Tibial nerve (tissue), 3 donors: Measurements from ENCODE around the gene MUSK.

Source experiments
- CTCF ChIP-seq, 5 experiments: fragments of 200-600 bp in 3 of 5; fragments of 450-650 bp in 2 of 5; sonication (generic) in 3 of 5; IDR thresholded peaks; one replicate each; pipeline ENCODE4 v1.5.1; 2016 to 2019; ENCODE audit warnings: antibody characterized with exemption in 5 of 5, mild to moderate bottlenecking in 3 of 5, moderate library complexity in 2 of 5
- POLR2A ChIP-seq, 2 donors: fragments of 450-650 bp; IDR thresholded peaks; one replicate each; pipeline ENCODE4 v1.6.1; 2017; ENCODE audit warnings: antibody characterized with exemption in 2 of 2, mild to moderate bottlenecking in 2 of 2, moderate library complexity in 2 of 2

GRCh38 chr9:110807956-110808598 is 139.5 kb downstream of the MUSK start:
- TF ChIP-seq CTCF (IDR thresholded peaks at IDR 0.05) (no peak), POLR2A (IDR thresholded peaks at IDR 0.05) (no peak)
